ENCODE data around the gene CISD1.
A peak's percentile ranks its signal among the peaks of the same experiment; 100 is the strongest.

The CISD1 gene

GRCh38 chr10:58316874-58317273 is 47.9 kb downstream of the CISD1 start:
- no peaks in the 10 kb centered on the region for H3K27me3 ChIP-seq (ENCODE audit: insufficient read depth, low read length)
- no peak overlapping the region for H3K27ac ChIP-seq (ENCODE audit: low read depth, low read length)

GRCh38 chr10:58318346-58318745 is 49.4 kb downstream of the CISD1 start:
- Histone ChIP-seq H3K4me3 (ENCODE audit: low read length) (no peak overlapping the region), H3K27me3 (ENCODE audit: insufficient read depth, low read length) (no peaks in the 10 kb centered on the region), H3K27ac (ENCODE audit: low read depth, low read length) (no peak overlapping the region), H3K36me3 (ENCODE audit: insufficient read depth, low read length) (no peaks in the 10 kb centered on the region), H3K9ac (ENCODE audit: low read depth, low read length) (no peak overlapping the region), H3K9me3 (ENCODE audit: insufficient read depth, low read depth, low read length) (no peaks in the 10 kb centered on the region), H3K4me1 (ENCODE audit: insufficient read depth, low read length) (no peaks in the 10 kb centered on the region)
- 91% methylated on average over 1 of the region's 2 CpGs for WGBS

More at GRCh38 chr10:58316874-58317273, 47.9 kb downstream of the CISD1 start:
- Histone ChIP-seq H3K4me1 (ENCODE audit: insufficient read depth, low read length) (no peaks in the 10 kb centered on the region), H3K9ac (ENCODE audit: low read depth, low read length) (no peak overlapping the region), H3K36me3 (ENCODE audit: insufficient read depth, low read length) (no peaks in the 10 kb centered on the region), H3K9me3 (ENCODE audit: insufficient read depth, low read depth, low read length) (no peaks in the 10 kb centered on the region), H3K4me3 (ENCODE audit: low read length) (no peak overlapping the region)

- Histone ChIP-seq H3K27me3 (ENCODE audit: insufficient read depth, low read length) (no peaks in the 10 kb centered on the region), H3K9me3 (ENCODE audit: insufficient read depth, low read depth, low read length) (no peaks in the 10 kb centered on the region), H3K4me1 (ENCODE audit: insufficient read depth, low read length) (no peaks in the 10 kb centered on the region), H3K27ac (ENCODE audit: low read depth, low read length) (no peak overlapping the region), H3K36me3 (ENCODE audit: insufficient read depth, low read length) (no peaks in the 10 kb centered on the region), H3K9ac (ENCODE audit: low read depth, low read length) (no peak overlapping the region), H3K4me3 (ENCODE audit: low read length) (no peak overlapping the region)
- 96% methylated on average over 1 of the region's 1 CpG for WGBS
Observed at GRCh38 chr10:58319599-58319998, 50.6 kb downstream of the CISD1 start.

GRCh38 chr10:58320351-58321049 is 51.5 kb downstream of the CISD1 start:
- Histone ChIP-seq H3K9me3 (ENCODE audit: insufficient read depth, low read depth, low read length) (no peaks in the 10 kb centered on the region), H3K27me3 (ENCODE audit: insufficient read depth, low read length) (no peaks in the 10 kb centered on the region), H3K9ac (ENCODE audit: low read depth, low read length) (no peak overlapping the region), H3K27ac (ENCODE audit: low read depth, low read length) (no peak overlapping the region), H3K36me3 (ENCODE audit: insufficient read depth, low read length) (no peaks in the 10 kb centered on the region), H3K4me1 (ENCODE audit: insufficient read depth, low read length) (no peaks in the 10 kb centered on the region), H3K4me3 (ENCODE audit: low read length) (no peak overlapping the region)
- WGBS: 94% methylated on average over 4 of the region's 4 CpGs

- H3K4me1 ChIP-seq (ENCODE audit: insufficient read depth, low read length): no peaks in the 10 kb centered on the region
- H3K4me3 ChIP-seq (ENCODE audit: low read length): no peak overlapping the region
- no peaks in the 10 kb centered on the region for H3K9me3 ChIP-seq (ENCODE audit: insufficient read depth, low read depth, low read length)
- H3K36me3 ChIP-seq (ENCODE audit: insufficient read depth, low read length): no peaks in the 10 kb centered on the region
- H3K9ac ChIP-seq (ENCODE audit: low read depth, low read length): no peak overlapping the region
- H3K27ac ChIP-seq (ENCODE audit: low read depth, low read length): no peak overlapping the region
- H3K27me3 ChIP-seq (ENCODE audit: insufficient read depth, low read length): no peaks in the 10 kb centered on the region
- WGBS: 94% methylated on average over 3 of the region's 3 CpGs
Observed at GRCh38 chr10:58322072-58322834, 53.3 kb downstream of the CISD1 start.

GRCh38 chr10:58322835-58323209 is 53.9 kb downstream of the CISD1 start:
- Histone ChIP-seq H3K36me3 (ENCODE audit: insufficient read depth, low read length) (no peaks in the 10 kb centered on the region), H3K9me3 (ENCODE audit: insufficient read depth, low read depth, low read length) (no peaks in the 10 kb centered on the region), H3K9ac (ENCODE audit: low read depth, low read length) (no peak overlapping the region), H3K27ac (ENCODE audit: low read depth, low read length) (no peak overlapping the region), H3K4me3 (ENCODE audit: low read length) (no peak overlapping the region), H3K4me1 (ENCODE audit: insufficient read depth, low read length) (no peaks in the 10 kb centered on the region), H3K27me3 (ENCODE audit: insufficient read depth, low read length) (no peaks in the 10 kb centered on the region)
- no CpG with 5 or more reads among the region's 1 CpG for WGBS

GRCh38 chr10:58326967-58327381 is 58.0 kb downstream of the CISD1 start:
- peak overlapping the region; percentile 25 for H3K4me3 ChIP-seq (ENCODE audit: low read length)
- H3K4me1 ChIP-seq (ENCODE audit: insufficient read depth, low read length): no peaks in the 10 kb centered on the region
- H3K27ac ChIP-seq (ENCODE audit: low read depth, low read length): no peak overlapping the region
- no peaks in the 10 kb centered on the region for H3K36me3 ChIP-seq (ENCODE audit: insufficient read depth, low read length)
- H3K27me3 ChIP-seq (ENCODE audit: insufficient read depth, low read length): no peaks in the 10 kb centered on the region
- H3K9ac ChIP-seq (ENCODE audit: low read depth, low read length): no peak overlapping the region
- no peaks in the 10 kb centered on the region for H3K9me3 ChIP-seq (ENCODE audit: insufficient read depth, low read depth, low read length)
- WGBS: 94% methylated on average over 25 of the region's 25 CpGs

GRCh38 chr10:58328233-58328632 is 59.3 kb downstream of the CISD1 start:
- no peak overlapping the region for H3K27ac ChIP-seq (ENCODE audit: low read depth, low read length)
- WGBS: 100% methylated on average over 1 of the region's 1 CpG
- H3K36me3 ChIP-seq (ENCODE audit: insufficient read depth, low read length): no peaks in the 10 kb centered on the region
- no peak overlapping the region for H3K4me3 ChIP-seq (ENCODE audit: low read length)
- no peaks in the 10 kb centered on the region for H3K4me1 ChIP-seq (ENCODE audit: insufficient read depth, low read length)
- H3K9me3 ChIP-seq (ENCODE audit: insufficient read depth, low read depth, low read length): no peaks in the 10 kb centered on the region
- no peaks in the 10 kb centered on the region for H3K27me3 ChIP-seq (ENCODE audit: insufficient read depth, low read length)
- H3K9ac ChIP-seq (ENCODE audit: low read depth, low read length): no peak overlapping the region

- H3K27ac ChIP-seq (ENCODE audit: low read depth, low read length): no peak overlapping the region
- no peaks in the 10 kb centered on the region for H3K36me3 ChIP-seq (ENCODE audit: insufficient read depth, low read length)
- WGBS: 100% methylated on average over 1 of the region's 1 CpG
- H3K4me3 ChIP-seq (ENCODE audit: low read length): no peak overlapping the region
- no peak overlapping the region for H3K9ac ChIP-seq (ENCODE audit: low read depth, low read length)
- H3K4me1 ChIP-seq (ENCODE audit: insufficient read depth, low read length): peaks cover 4% of the 10 kb centered on the region; the same call in 1 of the 2 replicates
- no peaks in the 10 kb centered on the region for H3K9me3 ChIP-seq (ENCODE audit: insufficient read depth, low read depth, low read length)
- H3K27me3 ChIP-seq (ENCODE audit: insufficient read depth, low read length): no peaks in the 10 kb centered on the region
Observed at GRCh38 chr10:58330431-58330830, 61.5 kb downstream of the CISD1 start.

- WGBS: 98% methylated on average over 2 of the region's 2 CpGs
- Histone ChIP-seq H3K9me3 (ENCODE audit: insufficient read depth, low read depth, low read length) (no peaks in the 10 kb centered on the region), H3K9ac (ENCODE audit: low read depth, low read length) (no peak overlapping the region), H3K4me3 (ENCODE audit: low read length) (no peak overlapping the region), H3K27me3 (ENCODE audit: insufficient read depth, low read length) (no peaks in the 10 kb centered on the region), H3K4me1 (ENCODE audit: insufficient read depth, low read length) (peaks cover 10% of the 10 kb centered on the region), H3K36me3 (ENCODE audit: insufficient read depth, low read length) (no peaks in the 10 kb centered on the region), H3K27ac (ENCODE audit: low read depth, low read length) (no peak overlapping the region)
Observed at GRCh38 chr10:58331646-58332045, 62.7 kb downstream of the CISD1 start.

- peaks cover 10% of the 10 kb centered on the region for H3K4me1 ChIP-seq (ENCODE audit: insufficient read depth, low read length)
- H3K27ac ChIP-seq (ENCODE audit: low read depth, low read length): 0 out of 2 replicates have a peak within 1 kb of the TSS, but pooled peaks have one; percentile 28
- H3K9me3 ChIP-seq (ENCODE audit: insufficient read depth, low read depth, low read length): no peaks in the 10 kb centered on the region
- H3K36me3 ChIP-seq (ENCODE audit: insufficient read depth, low read length): no peaks in the 10 kb centered on the region
- no peaks in the 10 kb centered on the region for H3K27me3 ChIP-seq (ENCODE audit: insufficient read depth, low read length)
- H3K9ac ChIP-seq (ENCODE audit: low read depth, low read length): peak within 1 kb of the TSS; percentile 89
- under 1% methylated on average over 49 of the region's 49 CpGs for WGBS
- peak within 1 kb of the TSS; percentile 88 for H3K4me3 ChIP-seq (ENCODE audit: low read length)
Observed at GRCh38 chr10:58334817-58335305, 65.9 kb downstream of the CISD1 start, which contains the start of gene UBE2D1. Gene UBE2D1 (plus strand): TSS chr10:58335006. CDS start chr10:58335202, 196 bp downstream.

Measured in HUES64 (cell line).